Heart right ventricle (tissue), 16 donors: ENCODE data around the gene TCEA2. TPM values are rescaled to one million over a fixed set of nuclear protein-coding genes. Genes with fewer than 3 reads are reported as not detected.

Experiments used
- ATAC-seq, 8 donors: fragments of 200-7000 bp; cut with Tn5 transposase; one replicate each; pipeline ENCODE4 v1.9.1; 2020; ENCODE audit warnings: mild to moderate bottlenecking in 8 of 8, moderate library complexity in 8 of 8, moderate number of reproducible peaks in 1 of 8
- DNase-seq, 2 donors: peaks; one replicate each; pipeline ENCODE4 v3.0.0-alpha.2; 2020
- H3K27ac ChIP-seq, 10 donors: fragments of 200-600 bp; sonication (generic) in 2 of 10; one replicate each; pipeline versions ENCODE4 v1.5.0 to v1.8.0; 2020 to 2022; ENCODE audit warnings: mild to moderate bottlenecking in 3 of 10
- H3K27me3 ChIP-seq, 7 donors: fragments of 200-600 bp; one replicate each; pipeline ENCODE4 v1.8.0; 2021 to 2022; ENCODE audit warnings: mild to moderate bottlenecking in 2 of 7
- H3K36me3 ChIP-seq, 9 donors: fragments of 200-600 bp; sonication (generic) in 1 of 9; one replicate each; pipeline versions ENCODE4 v1.5.0 to v1.8.0; 2020 to 2022; ENCODE audit warnings: mild to moderate bottlenecking in 2 of 9
- H3K4me1 ChIP-seq, 9 donors: fragments of 200-600 bp; sonication (generic) in 1 of 9; one replicate each; pipeline versions ENCODE4 v1.5.0 to v1.8.0; 2020 to 2022; ENCODE audit warnings: mild to moderate bottlenecking in 4 of 9
- H3K4me3 ChIP-seq, 10 donors: fragments of 200-600 bp; sonication (generic) in 2 of 10; one replicate each; pipeline versions ENCODE4 v1.5.0 to v1.8.0; 2020 to 2022; ENCODE audit warnings: mild to moderate bottlenecking in 7 of 10, moderate library complexity in 2 of 10
- H3K9me3 ChIP-seq, 11 donors: fragments of 200-600 bp in 10 of 11; sonication (generic) in 2 of 11; one replicate each; pipeline versions ENCODE4 v1.5.0 to v1.8.0; 2013 to 2022; ENCODE audit warnings: mild to moderate bottlenecking in 2 of 11, control low read depth in 1 of 11, moderate library complexity in 1 of 11
- CTCF ChIP-seq, 9 donors: fragments of 200-600 bp; sonication (generic) in 2 of 9; IDR thresholded peaks; one replicate each; pipeline versions ENCODE4 v1.5.0 to v1.8.0; 2021 to 2022; ENCODE audit warnings: antibody characterized with exemption in 9 of 9, mild to moderate bottlenecking in 5 of 9, moderate library complexity in 1 of 9
- WGBS, 2 donors: extraction: QIAGEN DNeasy Blood & Tissue Kit; methylation state at CpG; one replicate each; pipeline ENCODE4 v1.1.7; 2013; ENCODE audit warnings: inconsistent platforms in 1 of 2; 5-methylcytosine and 5-hydroxymethylcytosine counted together
- intact Hi-C, 10 donors: fragments of 100-400 bp; cut with DNase I; formaldehyde crosslinking; loops; one replicate each; pipeline versions ENCODE4 v1.11.1 to v1.14.2; 2022
- polyA plus RNA-seq, 2 donors: library from polyadenylated mRNA; stranded (reverse); fragments of 200-250 nt; gene quantifications; one replicate each; pipeline ENCODE4 v1.2.3, GENCODE V29; 2013
- total RNA-seq, 10 donors: library from RNA; stranded (reverse); fragmentation: NEBNext Ultra II Directional in 3 of 10; extraction: Animal tissue kit (Norgen Biotek cat#: 25700) in 3 of 10; gene quantifications; one replicate each; pipeline versions ENCODE4 v1.2.1 to v1.2.4, GENCODE V29; 2021 to 2023
- donor health status: Arrhythmogenic right ventricular cardiomyopathy.
- donor health status: ischemic (EF 13 %, LVEDD 7.1; RV severe dilation, severe dysfunction).
- donor health status: healthy with polysubstance abuse.
- donor health status: DM: no; HTN: yes; CAD: no.
- donor health status: DM: no; HTN: no; CAD: no.
- donor health status: ischemic (EF 25% LVEDD 6.9; RV normal size, moderate dysfunction).
- donor health status: ischemic (EF 25% LVEDD 5.7; RV mildly dilated, moderate dysfunction).
- donor health status: healthy.
- donor health status: DM: yes; HTN: yes; CAD: no.
- donor health status: Ischemic cardiomyopathy.
- donor health status: ischemic (EF 35%, LVEDD 5.7; RV mildly dilated, moderate dysfunction).
- donor health status: nonischemic (EF 11% LVEDD 7.7; RV severe dilation, severe dysfunction).
- donor health status: DM: yes; HTN: yes; CAD: no.
- donor health status: PGD.
- donor health status: ischemic (EF 29% LVEDD 5.4; RV normal size, mild dysfunction).
- donor health status: nonischemic (EF 23%, LVEDD 6.1; RV moderate dilation, normal function).

TCEA2 gene
- total and polyA plus RNA-seq, 12 donors, result 35.0 to 54.9 (median 44.9) TPM

GRCh38 chr20:64033981-64034493, 29.0 kb upstream of the TCEA2 start:
- Histone ChIP-seq H3K9me3 (no peaks in the 10 kb centered on the region), H3K4me3 (no peak overlapping the region), H3K36me3 (peaks cover 0 to 63% (median 38%) of the 10 kb centered on the region in 9 donors), H3K27ac (peak overlapping the region in 2 of 10 donors; percentile 9 to 44), H3K27me3 (peaks cover 0 to 33% (median 25%) of the 10 kb centered on the region in 7 donors), H3K4me1 (peaks cover 3 to 36% (median 22%) of the 10 kb centered on the region in 9 donors)
- WGBS, 2 donors, result 61 to 75% methylated on average over 11 of the region's 11 CpGs
- DNase-seq, result no peak
- ATAC-seq, result peak; percentile 10 to 59 (median 40)
- no peak for TF ChIP-seq CTCF (IDR thresholded peaks at IDR 0.05)
- intact Hi-C loops, result loop anchor here in 3 of 10 donors (10.0 kb wide), 2 partner anchors 49 to 91 kb away; partner anchors contain the start of gene PRPF6 (in 3 of the 3)

GRCh38 chr20:64035066-64035932, 27.7 kb upstream of the TCEA2 start:
- peaks cover 0 to 50% (median 29%) of the 10 kb centered on the region in 9 donors for H3K36me3 ChIP-seq
- no peaks in the 10 kb centered on the region for H3K9me3 ChIP-seq
- no peak for TF ChIP-seq CTCF (IDR thresholded peaks at IDR 0.05)
- ATAC-seq (no peak), DNase-seq (no peak)
- peaks cover 0 to 45% (median 35%) of the 10 kb centered on the region in 7 donors for H3K27me3 ChIP-seq
- peak overlapping the region in 1 of 10 donors; percentile 64 for H3K27ac ChIP-seq
- intact Hi-C loops, result loop anchor here in 9 of 10 donors (5.0 to 10.0 kb wide), 4 partner anchors 50 to 90 kb away; partner anchors contain the start of gene PRPF6 (in 4 of the 9)
- H3K4me3 ChIP-seq, result no peak overlapping the region
- H3K4me1 ChIP-seq, result peaks cover 5 to 46% (median 34%) of the 10 kb centered on the region in 9 donors
- 86 to 88% methylated on average over 17 of the region's 17 CpGs for WGBS, 2 donors

- Histone ChIP-seq H3K27me3 (peaks cover 0 to 52% (median 41%) of the 10 kb centered on the region in 7 donors), H3K27ac (peak within 1 kb of the TSS in 1 of 10 donors; percentile 64), H3K4me3 (no peak within 1 kb of the TSS), H3K36me3 (peaks cover 0 to 44% (median 23%) of the 10 kb centered on the region in 9 donors), H3K9me3 (no peaks in the 10 kb centered on the region), H3K4me1 (peaks cover 5 to 53% (median 41%) of the 10 kb centered on the region in 9 donors)
- WGBS, 2 donors, result 79 to 85% methylated on average over 10 of the region's 10 CpGs
- no peak for TF ChIP-seq CTCF (IDR thresholded peaks at IDR 0.05)
- ATAC-seq (no peak), DNase-seq (no peak)
- intact Hi-C loops, result loop anchor here in 9 of 10 donors (5.0 to 10.0 kb wide), 4 partner anchors 51 to 89 kb away; partner anchors contain the start of gene PRPF6 (in 4 of the 9)
Observed at GRCh38 chr20:64035933-64036345, 27.1 kb upstream of the TCEA2 start, which contains the start of gene C20orf204. Gene C20orf204 (plus strand): TSS chr20:64036182. CDS start chr20:64036324, 142 bp downstream.
